Bronchial epithelial cell (primary cell): ENCODE measurements around the gene NBEA. TPM values are rescaled to one million over a fixed set of nuclear protein-coding genes. Genes with fewer than 3 reads are reported as not detected.
A peak's percentile ranks its signal among the peaks of the same experiment; 100 is the strongest.

Source experiments
- DNase-seq: peaks from one replicate; pipeline ENCODE4 v3.0.0-alpha.2; 2010; ENCODE audit warnings: low read depth
- FAIRE-seq: peaks from 2 replicates; lab custom pipeline; 2011; peaks lifted over from hg19 to GRCh38; lab: Jason Lieb, UNC
- H3K27me3 ChIP-seq: 2 replicates; pipeline ENCODE4 v1.5.1; 2011; ENCODE audit warnings: low read length; ENCODE audit not compliant: control insufficient read depth, insufficient read depth
- H3K36me3 ChIP-seq: 2 replicates; pipeline ENCODE4 v1.5.1; 2011; ENCODE audit warnings: low read length; ENCODE audit not compliant: control insufficient read depth, insufficient read depth
- H3K4me3 ChIP-seq: 2 replicates; pipeline ENCODE4 v1.5.1; 2011; ENCODE audit warnings: mild to moderate bottlenecking, low read depth, low read length, control low read depth
- CTCF ChIP-seq: IDR thresholded peaks from 2 replicates; pipeline ENCODE4 v1.5.1; 2011; ENCODE audit warnings: mild to moderate bottlenecking, moderate library complexity, low read length, control low read depth, inconsistent platforms; ENCODE audit not compliant: insufficient read depth, severe bottlenecking
- total RNA-seq: library from RNA; depleted of rRNA; stranded (reverse); fragments of >200 nt; gene quantifications from 2 replicates; pipeline ENCODE4 v1.2.1, GENCODE V29; 2014

Gene NBEA
- total RNA-seq, 1 donor from 2014 or later: 0.53 TPM

GRCh38 chr13:35157143-35157755 is 215.2 kb downstream of the NBEA start:
- peak; percentile 56 for DNase-seq
- H3K4me3 ChIP-seq: no peak overlapping the region
- FAIRE-seq: no peak
- no peaks in the 10 kb centered on the region for H3K36me3 ChIP-seq
- TF ChIP-seq CTCF: peak; percentile 57
- no peaks in the 10 kb centered on the region for H3K27me3 ChIP-seq

GRCh38 chr13:35159041-35159440 is 217.0 kb downstream of the NBEA start:
- no peak overlapping the region for H3K4me3 ChIP-seq
- FAIRE-seq: no peak
- no peak for TF ChIP-seq CTCF
- no peak for DNase-seq
- H3K36me3 ChIP-seq: no peaks in the 10 kb centered on the region
- no peaks in the 10 kb centered on the region for H3K27me3 ChIP-seq

GRCh38 chr13:35160896-35161295 is 218.8 kb downstream of the NBEA start:
- Histone ChIP-seq H3K27me3 (no peaks in the 10 kb centered on the region), H3K36me3 (no peaks in the 10 kb centered on the region), H3K4me3 (no peak overlapping the region)
- no peak for TF ChIP-seq CTCF
- FAIRE-seq (no peak), DNase-seq (no peak)

GRCh38 chr13:35162420-35162819 is 220.3 kb downstream of the NBEA start:
- DNase-seq (no peak), FAIRE-seq (no peak)
- Histone ChIP-seq H3K4me3 (no peak overlapping the region), H3K36me3 (no peaks in the 10 kb centered on the region), H3K27me3 (no peaks in the 10 kb centered on the region)
- TF ChIP-seq CTCF: no peak

GRCh38 chr13:35163674-35164073 is 221.6 kb downstream of the NBEA start:
- TF ChIP-seq CTCF: no peak
- no peak for DNase-seq
- FAIRE-seq: no peak
- Histone ChIP-seq H3K36me3 (no peaks in the 10 kb centered on the region), H3K27me3 (no peaks in the 10 kb centered on the region), H3K4me3 (no peak overlapping the region)
